GM18858 (cell line): ENCODE measurements around the gene MICAL3.

ENCODE experiments used
- ATAC-seq: cut with Tn5 transposase; IDR thresholded peaks from one replicate; pipeline ENCODE4 v1.9.1; 2021; ENCODE audit not compliant: unreplicated experiment

Gene MICAL3

GRCh38 chr22:17976121-17976520 lies 48.2 kb downstream of the MICAL3 start:
- ATAC-seq: no peak

DNA sequence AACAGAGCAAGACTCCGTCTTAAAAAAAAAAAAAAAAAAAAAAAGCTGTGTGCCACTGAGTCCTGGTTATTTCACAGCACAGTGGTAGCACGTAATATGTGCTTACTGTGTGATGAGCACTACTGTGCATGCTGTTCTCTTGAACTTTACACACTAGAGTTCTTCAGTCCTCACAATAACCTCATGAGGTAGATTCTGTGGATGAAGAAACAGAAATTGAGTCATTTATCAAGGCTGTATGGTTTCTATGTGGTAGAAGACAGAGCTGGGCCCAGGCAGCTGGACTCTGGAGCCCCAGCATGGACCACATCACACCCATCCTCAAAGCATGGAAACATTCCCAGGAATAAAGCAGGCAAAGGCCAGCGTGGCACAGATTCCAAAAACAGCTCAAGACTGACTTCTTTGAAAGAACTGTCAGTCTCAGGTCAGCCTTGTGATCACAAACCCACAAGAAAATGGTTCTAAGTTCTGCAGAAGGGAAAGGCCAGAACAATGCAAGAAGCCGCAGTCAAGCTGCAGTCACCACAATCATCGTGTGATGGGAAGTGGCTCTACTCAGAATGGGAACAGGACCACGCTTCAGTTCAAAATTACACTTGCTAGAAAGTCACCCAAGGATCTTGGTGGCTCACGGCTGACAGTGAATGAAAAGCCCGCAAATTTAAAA lies 49.5 kb downstream of the MICAL3 start:
- peak; percentile 47 for ATAC-seq

DNA sequence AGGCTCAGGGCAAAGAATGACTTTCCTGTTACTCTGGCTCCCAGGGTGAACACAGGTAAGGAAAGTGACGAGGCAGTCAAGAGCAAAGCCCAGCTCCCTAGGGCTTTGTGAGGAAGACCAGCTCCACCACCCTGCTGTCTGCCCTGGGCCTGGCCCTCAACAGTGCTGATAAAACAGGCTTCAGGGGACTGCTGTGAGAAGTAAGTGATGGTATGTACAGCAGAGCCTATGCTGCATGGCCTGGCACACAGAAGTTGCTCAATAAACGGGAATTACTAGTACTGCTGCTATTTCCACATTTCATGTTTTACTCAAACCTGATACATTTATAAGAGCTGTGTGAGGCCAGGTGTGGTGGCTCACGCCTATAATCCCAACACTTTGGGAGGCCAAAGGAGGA lies 50.3 kb downstream of the MICAL3 start:
- ATAC-seq: no peak

GRCh38 chr22:17973217-17973616 lies 51.1 kb downstream of the MICAL3 start:
- ATAC-seq: no peak

- ATAC-seq: no peak
Observed at GRCh38 chr22:17972385-17973191, 51.8 kb downstream of the MICAL3 start.

GRCh38 chr22:17971711-17972110 lies 52.6 kb downstream of the MICAL3 start:
- ATAC-seq: no peak

GRCh38 chr22:17970201-17970708 lies 54.1 kb downstream of the MICAL3 start:
- no peak for ATAC-seq

GRCh38 chr22:17969701-17970113 lies 54.7 kb downstream of the MICAL3 start:
- no peak for ATAC-seq

DNA sequence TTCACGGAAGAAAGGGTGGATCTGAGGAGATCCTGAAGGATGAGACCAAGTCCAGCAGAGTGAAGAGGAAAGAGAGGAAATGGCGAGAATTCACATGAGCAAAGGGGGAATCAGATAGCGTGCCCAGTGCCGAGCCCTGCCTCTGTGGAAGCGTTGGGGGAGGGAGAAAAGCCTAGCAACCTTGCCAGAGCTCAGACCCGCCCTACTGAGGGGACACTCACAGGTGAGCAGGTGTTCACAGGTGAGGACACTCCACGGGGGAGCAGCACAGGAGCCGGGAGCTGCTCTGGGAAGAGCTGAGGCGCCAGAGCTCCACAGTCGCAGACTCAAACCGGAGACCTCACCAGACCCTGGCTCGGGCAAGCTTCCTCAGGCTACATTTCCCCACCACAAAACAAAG lies 56.2 kb downstream of the MICAL3 start:
- ATAC-seq: no peak

DNA sequence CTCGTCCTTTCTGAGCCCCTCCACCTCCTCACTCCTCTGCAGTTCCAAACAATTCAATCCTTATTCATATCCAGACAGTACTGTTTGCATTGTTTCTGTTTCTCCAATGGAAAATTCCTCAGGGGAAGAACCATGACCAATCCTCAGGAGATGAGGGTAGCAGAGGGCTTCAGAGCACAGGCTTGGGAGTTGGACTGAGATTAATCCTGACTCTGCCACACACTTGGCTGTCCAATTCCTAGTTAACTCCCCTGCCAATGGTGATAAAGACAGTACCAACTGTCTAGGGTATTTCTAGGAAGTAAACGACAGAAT lies 58.0 kb downstream of the MICAL3 start:
- ATAC-seq: no peak

DNA sequence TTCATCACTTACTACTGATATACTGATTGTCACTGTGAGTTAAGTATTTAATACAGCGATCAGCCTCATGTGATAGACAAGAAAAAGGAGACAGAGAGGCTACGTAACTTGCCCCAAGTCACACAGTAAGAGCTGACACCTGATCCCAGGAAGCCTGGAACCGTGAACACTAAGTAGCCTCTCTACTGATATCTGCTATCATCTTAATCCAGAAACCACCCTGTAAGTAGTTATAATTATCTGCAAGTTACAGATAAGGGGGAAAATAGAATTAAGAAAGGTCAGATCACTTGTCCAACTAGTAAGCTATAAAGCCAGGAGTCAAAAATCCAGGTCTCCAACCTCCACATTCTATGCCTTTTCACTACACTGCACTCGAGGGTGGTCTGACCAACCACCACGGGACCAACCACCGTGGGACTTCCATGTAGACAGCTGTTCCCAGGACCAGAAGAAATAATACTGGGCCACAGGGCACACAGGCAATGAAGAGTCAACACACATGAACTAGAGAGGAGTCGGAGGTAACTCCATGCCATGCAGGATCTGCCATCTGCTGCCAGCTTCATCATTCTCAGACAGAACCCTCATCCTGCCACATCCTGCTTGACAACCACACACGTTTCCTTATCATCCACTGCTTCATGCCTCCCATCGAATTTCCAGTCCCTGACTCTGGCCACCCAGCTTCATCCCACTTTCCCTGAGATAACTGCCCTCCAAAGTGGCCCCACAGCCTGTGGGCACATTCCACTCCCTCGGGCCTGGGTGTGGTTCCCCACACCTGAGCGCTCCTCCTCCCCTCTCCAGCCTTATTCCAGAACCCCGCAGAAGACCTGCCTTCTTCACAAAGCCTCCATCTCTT lies 58.6 kb downstream of the MICAL3 start:
- ATAC-seq: no peak

DNA sequence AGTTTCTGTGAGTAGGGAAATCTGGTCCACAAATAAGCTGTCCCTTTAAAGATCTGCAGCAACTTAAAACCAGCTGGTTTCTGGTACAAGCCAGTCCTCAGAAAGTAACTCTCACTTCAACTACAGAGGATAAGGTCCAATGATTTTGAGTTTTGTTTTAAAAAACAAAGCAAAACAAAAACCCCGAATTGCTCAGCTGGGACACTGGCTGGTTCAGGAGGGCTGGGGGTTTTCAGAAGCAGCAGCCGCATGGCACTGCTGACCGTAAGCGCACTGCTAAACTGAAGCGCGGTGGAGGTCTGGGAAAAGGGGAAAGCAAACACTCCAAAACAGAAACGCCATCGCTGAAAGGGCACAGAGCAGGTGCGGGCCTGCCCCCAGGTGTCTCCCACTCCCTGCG lies 59.7 kb downstream of the MICAL3 start:
- peak; percentile 67 for ATAC-seq

DNA sequence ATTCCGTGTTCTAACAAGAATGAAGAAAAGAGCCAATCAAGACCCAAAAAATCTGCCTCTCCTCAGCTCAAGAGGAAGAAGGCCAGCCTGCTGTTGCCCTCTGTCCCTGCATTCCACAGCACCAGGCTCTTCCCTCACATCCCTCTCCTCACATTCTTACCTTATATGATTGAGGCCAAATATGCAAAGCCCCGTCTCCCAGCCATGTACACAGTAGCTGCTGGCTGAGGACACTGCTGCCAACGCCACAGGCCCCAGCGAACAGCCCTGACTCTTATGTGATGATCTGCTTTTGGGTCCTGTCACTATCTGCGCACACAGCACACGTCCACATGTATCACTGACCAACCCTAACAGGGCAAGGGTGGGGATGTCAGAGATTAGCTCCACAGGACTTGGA lies 60.2 kb downstream of the MICAL3 start:
- peak; percentile 7 for ATAC-seq

DNA sequence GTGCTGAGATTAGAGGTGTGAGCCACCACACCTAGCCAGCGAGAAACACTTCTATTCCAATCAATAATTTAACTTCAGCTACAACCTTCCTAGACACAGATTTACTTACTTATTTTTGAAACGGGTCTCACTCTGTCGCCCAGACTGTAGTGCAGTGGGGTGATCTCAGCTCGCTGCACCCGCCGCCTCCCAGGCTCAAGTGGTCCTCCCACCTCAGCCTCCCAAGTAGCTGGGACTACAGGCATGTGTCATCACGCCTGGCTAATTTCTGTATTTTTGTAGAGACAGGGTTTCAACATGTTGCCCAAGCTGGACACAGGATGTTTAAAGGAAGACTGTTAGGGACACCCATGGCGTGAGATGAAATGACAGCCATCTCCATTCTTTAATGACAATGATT lies 61.3 kb downstream of the MICAL3 start:
- ATAC-seq: no peak

GRCh38 chr22:17962168-17962567 lies 62.2 kb downstream of the MICAL3 start:
- no peak for ATAC-seq

DNA sequence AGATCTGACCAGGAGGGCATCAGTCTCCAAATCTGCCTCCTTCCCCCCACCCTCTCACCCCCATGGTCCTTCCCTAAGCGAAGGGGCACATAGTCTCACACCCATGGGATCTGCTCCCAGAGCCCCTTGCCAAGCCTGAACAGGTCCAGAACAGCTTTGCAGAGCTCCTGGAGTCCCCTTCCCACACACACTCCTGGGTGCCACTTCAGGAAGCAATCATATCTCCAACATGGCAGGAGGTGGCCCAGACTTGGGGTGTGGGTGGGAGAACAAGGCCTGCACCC lies 63.0 kb downstream of the MICAL3 start:
- ATAC-seq: no peak

GRCh38 chr22:17960695-17961445 lies 63.5 kb downstream of the MICAL3 start:
- ATAC-seq: no peak

DNA sequence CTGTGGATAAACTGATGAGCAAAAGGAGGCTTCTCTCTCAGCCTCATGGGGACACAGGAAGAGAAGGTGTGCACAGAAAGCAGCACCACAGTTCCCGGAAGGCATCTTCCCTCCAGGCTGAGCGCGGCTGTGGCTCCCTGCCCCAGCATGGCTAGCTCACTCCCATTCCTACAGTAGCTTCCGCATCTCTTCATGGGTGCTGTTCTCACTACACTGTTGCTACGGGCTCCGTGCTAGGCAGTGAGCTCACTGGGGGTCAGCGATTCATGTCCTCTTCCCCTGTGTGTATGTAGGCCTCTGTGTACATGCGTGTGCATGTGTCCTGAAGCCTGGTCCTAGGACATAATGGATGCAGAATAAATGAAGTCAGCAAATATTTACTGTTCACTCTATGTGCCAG lies 64.3 kb downstream of the MICAL3 start:
- no peak for ATAC-seq

DNA sequence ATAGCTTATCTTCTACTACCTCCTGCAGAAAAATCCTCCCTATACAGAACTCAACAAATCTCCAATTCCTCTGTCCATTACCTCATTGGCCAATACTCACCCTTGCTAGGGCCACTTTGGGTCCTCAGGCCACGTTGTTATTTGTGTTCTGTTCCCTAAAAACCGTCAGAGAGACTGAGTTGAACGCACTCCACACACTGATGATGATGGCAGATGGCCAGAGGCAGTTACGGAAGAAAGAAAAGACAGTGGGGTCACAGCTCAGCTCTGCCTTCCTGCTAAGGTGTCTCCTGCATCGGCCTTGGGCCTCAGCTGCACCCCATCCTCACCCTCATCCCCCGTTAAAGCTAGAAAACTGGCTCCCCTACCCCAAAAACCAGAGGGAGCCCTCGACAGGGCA lies 66.2 kb downstream of the MICAL3 start:
- ATAC-seq: no peak

DNA sequence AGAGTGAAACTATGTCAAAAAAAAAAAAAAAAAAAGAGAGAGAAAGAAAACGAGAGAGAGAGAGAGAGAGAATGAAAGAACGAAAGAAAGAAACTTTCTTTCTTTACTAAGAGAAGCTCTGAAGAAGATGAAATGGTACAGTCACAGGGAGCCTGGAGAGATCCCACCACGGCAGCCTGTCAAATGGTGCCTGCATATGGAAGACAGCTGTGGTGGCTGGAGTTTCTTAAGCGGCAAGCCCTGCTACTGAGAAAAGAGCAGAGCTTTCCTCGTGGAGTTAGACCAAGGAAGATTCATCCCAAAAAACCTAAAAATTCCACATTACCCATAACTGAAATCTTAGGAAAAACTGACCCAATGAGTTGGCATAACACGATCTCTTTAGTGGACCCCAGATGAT lies 66.7 kb downstream of the MICAL3 start:
- ATAC-seq: no peak

- ATAC-seq: no peak
Observed at GRCh38 chr22:17957204-17957603, 67.2 kb downstream of the MICAL3 start.
